ENCODE measurements around the gene SLC9A7.

The SLC9A7 gene

GRCh38 chrX:46648660-46649059 lies 110.3 kb downstream of the SLC9A7 start:
- no peaks in the 10 kb centered on the region for H3K4me1 ChIP-seq (ENCODE audit: control insufficient read depth, insufficient read depth, low read length)
- H3K27ac ChIP-seq (ENCODE audit: extremely low read depth, low read depth, low read length): no peak overlapping the region
- TF ChIP-seq ZNF274 (IDR thresholded peaks at IDR 0.05; ENCODE audit: low read length) (no peak), ZNF274 (tag by site-specific recombination; IDR thresholded peaks at IDR 0.05; ENCODE audit: borderline replicate concordance) (no peak), KLF1 (tag by site-specific recombination; IDR thresholded peaks at IDR 0.05) (no peak), ZNF488 (tag by site-specific recombination; IDR thresholded peaks at IDR 0.05) (no peak), ZNF76 (tag by site-specific recombination; IDR thresholded peaks at IDR 0.05; ENCODE audit: borderline replicate concordance, low read depth) (no peak), YY1 (tag by site-specific recombination; IDR thresholded peaks at IDR 0.05) (no peak), ZNF155 (tag by site-specific recombination; IDR thresholded peaks at IDR 0.05) (no peak), MYNN (tag by site-specific recombination; IDR thresholded peaks at IDR 0.05; ENCODE audit: borderline replicate concordance) (no peak), KLF17 (tag by site-specific recombination; IDR thresholded peaks at IDR 0.05) (no peak), ZFP69B (tag by site-specific recombination; IDR thresholded peaks at IDR 0.05) (no peak), SETDB1 (IDR thresholded peaks at IDR 0.05; ENCODE audit: insufficient read length, low read length) (no peak)
- ChIA-PET POLR2A (no interaction called here), CTCF (interaction anchor here (0.6 kb wide), 2 partner anchors 20 to 341 kb away, joined by 3 to 7 read pairs; no protein-coding TSS in a partner anchor)
- no peak overlapping the region for H3K4me3 ChIP-seq (ENCODE audit: low read depth, low read length)
- H3K9me3 ChIP-seq (ENCODE audit: control insufficient read depth, insufficient read depth, low read depth, low read length): no peaks in the 10 kb centered on the region
- H3K36me3 ChIP-seq (ENCODE audit: control insufficient read depth in 2 of 2, insufficient read depth in 1 of 2, low read length in 2 of 2): peaks cover 0 to 18% of the 10 kb centered on the region in 2 experiments; a peak in 2 of 3 replicates

GRCh38 chrX:46647251-46647650 lies 111.7 kb downstream of the SLC9A7 start:
- no peak for TF ChIP-seq ZNF354C (tag by site-specific recombination; IDR thresholded peaks at IDR 0.05; ENCODE audit: borderline replicate concordance, low read depth)
- TF ChIP-seq ZNF274 (IDR thresholded peaks at IDR 0.05; ENCODE audit: low read length): no peak
- no peak for TF ChIP-seq ZNF274 (tag by site-specific recombination; IDR thresholded peaks at IDR 0.05; ENCODE audit: borderline replicate concordance)
- TF ChIP-seq SCRT2 (tag by site-specific recombination; IDR thresholded peaks at IDR 0.05): no peak
- no peak for TF ChIP-seq YY1 (tag by site-specific recombination; IDR thresholded peaks at IDR 0.05)
- no peak for TF ChIP-seq ZXDB (tag by site-specific recombination; IDR thresholded peaks at IDR 0.05)
- no peak for TF ChIP-seq ZNF707 (tag by site-specific recombination; IDR thresholded peaks at IDR 0.05)
- TF ChIP-seq ZNF792 (tag by site-specific recombination; IDR thresholded peaks at IDR 0.05): no peak
- Histone ChIP-seq H3K9me3 (ENCODE audit: control insufficient read depth, insufficient read depth, low read depth, low read length) (no peaks in the 10 kb centered on the region), H3K36me3 (ENCODE audit: control insufficient read depth in 2 of 2, insufficient read depth in 1 of 2, low read length in 2 of 2) (peaks cover 0 to 18% of the 10 kb centered on the region in 2 experiments; a peak in 2 of 3 replicates), H3K4me1 (ENCODE audit: control insufficient read depth, insufficient read depth, low read length) (no peaks in the 10 kb centered on the region), H3K27ac (ENCODE audit: extremely low read depth, low read depth, low read length) (no peak overlapping the region), H3K4me3 (ENCODE audit: low read depth, low read length) (no peak overlapping the region)
- ChIA-PET POLR2A (no interaction called here), CTCF (interaction anchor here (1.2 kb wide), 1 partner anchor 10 kb away, joined by 3 read pairs; no protein-coding TSS in a partner anchor)

GRCh38 chrX:46645614-46646013 lies 113.3 kb downstream of the SLC9A7 start:
- TF ChIP-seq ZNF311 (tag by site-specific recombination; IDR thresholded peaks at IDR 0.05; ENCODE audit: borderline replicate concordance) (no peak), REPIN1 (tag by site-specific recombination; IDR thresholded peaks at IDR 0.05; ENCODE audit: low read depth) (no peak), ZSCAN18 (tag by site-specific recombination; IDR thresholded peaks at IDR 0.05) (no peak)
- ChIA-PET CTCF (interaction anchor here (0.6 to 1.5 kb wide), 2 partner anchors 8 to 1673 kb away, joined by 4 read pairs; no protein-coding TSS in a partner anchor), POLR2A (no interaction called here)
- no peak overlapping the region for H3K4me3 ChIP-seq (ENCODE audit: low read depth, low read length)
- H3K27ac ChIP-seq (ENCODE audit: extremely low read depth, low read depth, low read length): no peak overlapping the region
- no peaks in the 10 kb centered on the region for H3K9me3 ChIP-seq (ENCODE audit: control insufficient read depth, insufficient read depth, low read depth, low read length)
- peaks cover 0 to 18% of the 10 kb centered on the region in 2 experiments; a peak in 1 of 3 replicates for H3K36me3 ChIP-seq (ENCODE audit: control insufficient read depth in 2 of 2, insufficient read depth in 1 of 2, low read length in 2 of 2)
- H3K4me1 ChIP-seq (ENCODE audit: control insufficient read depth, insufficient read depth, low read length): no peaks in the 10 kb centered on the region
